ENCODE results near the gene CLGN. TPM values are rescaled to one million over a fixed set of nuclear protein-coding genes. Genes with fewer than 3 reads are reported as not detected.
"Not testable (repeated sequence)": the region's sequence is repeated elsewhere in the genome, so short reads cannot be mapped to it uniquely, and the experiment has no call there.

Gene CLGN
- 44.7 TPM for total RNA-seq
- long read RNA-seq, transcript CLGN-201 (15 exons, 3,043 nt): major isoform, 54 of 83 reads
- long read RNA-seq, partial matches to known transcripts: 25 of 83 reads
- long read RNA-seq, other reads (novel, unspliced or antisense): 4 of 83 reads

GRCh38 chr4:140427106-140427918 is at the start of gene CLGN:
CLGN (minus strand) TSS chr4:140427648; CDS start chr4:140413078, 14,570 bp downstream.
- DNase-seq (ENCODE audit: low spot score): peak; percentile 87
- intact Hi-C loops (cut with DNase I): loop anchor here (1.0 to 10.0 kb wide), 3 partner anchors 53 to 427 kb away; partner anchors contain the start of gene ELMOD2

- DNase-seq (ENCODE audit: low spot score): no peak
Observed at GRCh38 chr4:140472156-140472555, 44.7 kb upstream of the CLGN start.

GRCh38 chr4:140469791-140470733 is 42.6 kb upstream of the CLGN start:
- DNase-seq (ENCODE audit: low spot score): no peak
- intact Hi-C loops (cut with DNase I): no loop called here

More at GRCh38 chr4:140472156-140472555, 44.7 kb upstream of the CLGN start:
- intact Hi-C loops (cut with DNase I): no loop called here

- intact Hi-C loops (cut with DNase I): no loop called here
- DNase-seq (ENCODE audit: low spot score): no peak
Observed at GRCh38 chr4:140466146-140466545, 38.7 kb upstream of the CLGN start.

- intact Hi-C loops (cut with DNase I): no loop called here
- no peak for DNase-seq (ENCODE audit: low spot score)
Observed at GRCh38 chr4:140463614-140464013, 36.2 kb upstream of the CLGN start.

GRCh38 chr4:140463182-140463581 is 35.7 kb upstream of the CLGN start:
- no peak for DNase-seq (ENCODE audit: low spot score)
- intact Hi-C loops (cut with DNase I): no loop called here

- no peak for DNase-seq (ENCODE audit: low spot score)
- intact Hi-C loops (cut with DNase I): no loop called here
Observed at GRCh38 chr4:140450352-140450751, 22.9 kb upstream of the CLGN start.

- DNase-seq (ENCODE audit: low spot score): no peak
- intact Hi-C loops (cut with DNase I): no loop called here
Observed at GRCh38 chr4:140448830-140449229, 21.4 kb upstream of the CLGN start.

- DNase-seq (ENCODE audit: low spot score): no peak
- intact Hi-C loops (cut with DNase I): no loop called here
Observed at GRCh38 chr4:140448162-140448561, 20.7 kb upstream of the CLGN start.

- intact Hi-C loops (cut with DNase I); DNase-seq (ENCODE audit: low spot score): not testable (repeated sequence)
Observed at GRCh38 chr4:140444347-140444746, 16.9 kb upstream of the CLGN start.

GRCh38 chr4:140439644-140440142 is 12.2 kb upstream of the CLGN start:
- intact Hi-C loops (cut with DNase I): loop anchor here (10.0 kb wide), 1 partner anchor 175 kb away; no protein-coding TSS in a partner anchor
- DNase-seq (ENCODE audit: low spot score): no peak

GRCh38 chr4:140427919-140428471 is 547 bp upstream of the CLGN start:
- no peak for DNase-seq (ENCODE audit: low spot score)
- intact Hi-C loops (cut with DNase I): loop anchor here (1.0 to 10.0 kb wide), 3 partner anchors 53 to 427 kb away; partner anchors contain the start of gene ELMOD2

GRCh38 chr4:140426610-140427105 is 790 bp downstream of the CLGN start:
- intact Hi-C loops (cut with DNase I): loop anchor here (1.0 to 10.0 kb wide), 3 partner anchors 52 to 428 kb away; partner anchors contain the start of gene ELMOD2
- DNase-seq (ENCODE audit: low spot score): no peak

- no peak for DNase-seq (ENCODE audit: low spot score)
- intact Hi-C loops (cut with DNase I): loop anchor here (10.0 kb wide), 1 partner anchor 432 kb away; no protein-coding TSS in a partner anchor
Observed at GRCh38 chr4:140423106-140423505, 4.3 kb downstream of the CLGN start.

- not testable (repeated sequence) for DNase-seq (ENCODE audit: low spot score)
Observed at GRCh38 chr4:140413130-140413969, 14.1 kb downstream of the CLGN start.

GRCh38 chr4:140408974-140409373 is 18.5 kb downstream of the CLGN start:
- DNase-seq (ENCODE audit: low spot score): no peak
- intact Hi-C loops (cut with DNase I): no loop called here

More at GRCh38 chr4:140413130-140413969, 14.1 kb downstream of the CLGN start:
- intact Hi-C loops (cut with DNase I): not testable (repeated sequence)

GRCh38 chr4:140406292-140406691 is 21.2 kb downstream of the CLGN start:
- intact Hi-C loops (cut with DNase I): no loop called here
- no peak for DNase-seq (ENCODE audit: low spot score)

- intact Hi-C loops (cut with DNase I): no loop called here
- no peak for DNase-seq (ENCODE audit: low spot score)
Observed at GRCh38 chr4:140400111-140400510, 27.3 kb downstream of the CLGN start.

Measured in cardiac septum (tissue), 1 donor.